MM.1S (cell line): ENCODE results near the gene PLA2R1.
"Not testable (repeated sequence)": the region's sequence is repeated elsewhere in the genome, so short reads cannot be mapped to it uniquely, and the experiment has no call there.

Experiments
- DNase-seq: peaks from one replicate; pipeline ENCODE4 v3.0.0-alpha.2; 2015
- H2AFZ ChIP-seq: fragments of 300-600 bp; sonication (generic); 2 replicates; pipeline ENCODE4 v1.6.0; 2016; ENCODE audit warnings: antibody characterized with exemption, low read length
- H3F3A ChIP-seq: fragments of 300-600 bp; sonication (generic); 2 replicates; pipeline ENCODE4 v1.6.1; 2016; ENCODE audit warnings: mild to moderate bottlenecking, antibody characterized with exemption, low read length, moderate library complexity, mixed read lengths; ENCODE audit not compliant: insufficient read depth
- H3K27ac ChIP-seq: fragments of 300-600 bp; sonication (generic); 2 replicates; pipeline ENCODE4 v1.5.1; 2016; ENCODE audit warnings: mild to moderate bottlenecking, low read length
- H3K27me3 ChIP-seq: fragments of 300-600 bp; sonication (generic); replicated peaks from 2 replicates; pipeline ENCODE4 v1.6.0; 2016; ENCODE audit warnings: low read length; ENCODE audit not compliant: insufficient read depth
- H3K36me3 ChIP-seq: fragments of 300-600 bp; sonication (generic); replicated peaks from 2 replicates; pipeline ENCODE4 v1.6.1; 2016; ENCODE audit warnings: mild to moderate bottlenecking, low read length, mixed read lengths; ENCODE audit not compliant: insufficient read depth
- H3K4me1 ChIP-seq: fragments of 300-600 bp; sonication (generic); 2 replicates; pipeline ENCODE4 v1.6.1; 2016; ENCODE audit warnings: low read length, mixed read lengths
- H3K4me2 ChIP-seq: fragments of 300-600 bp; sonication (generic); 2 replicates; pipeline ENCODE4 v1.6.0; 2016; ENCODE audit warnings: low read depth, low read length
- H3K4me3 ChIP-seq: fragments of 300-600 bp; sonication (generic); 2 replicates; pipeline ENCODE4 v1.5.1; 2016; ENCODE audit warnings: low read length, mixed read lengths
- H3K79me2 ChIP-seq: fragments of 300-600 bp; sonication (generic); 2 replicates; pipeline ENCODE4 v1.6.1; 2016; ENCODE audit warnings: mixed run types, low read length, mixed read lengths
- H3K9ac ChIP-seq: fragments of 300-600 bp; sonication (generic); 2 replicates; pipeline ENCODE4 v1.6.1; 2016; ENCODE audit warnings: low read length, mixed read lengths
- H3K9me2 ChIP-seq: fragments of 300-600 bp; sonication (generic); replicated peaks from 2 replicates; pipeline ENCODE4 v1.6.1; 2016; ENCODE audit warnings: mild to moderate bottlenecking, low read length, mixed read lengths; ENCODE audit not compliant: insufficient read depth
- H3K9me3 ChIP-seq: fragments of 300-600 bp; sonication (generic); replicated peaks from 2 replicates; pipeline ENCODE4 v1.6.1; 2016; ENCODE audit warnings: mild to moderate bottlenecking, low read length, mixed read lengths; ENCODE audit not compliant: insufficient read depth
- H4K20me1 ChIP-seq: fragments of 300-600 bp; sonication (generic); 2 replicates; pipeline ENCODE4 v1.6.1; 2016; ENCODE audit warnings: mild to moderate bottlenecking, low read length, moderate library complexity, mixed read lengths; ENCODE audit not compliant: insufficient read depth
- CTCF ChIP-seq: fragments of 300-600 bp; sonication (generic); IDR thresholded peaks from 2 replicates; pipeline ENCODE4 v1.5.1; 2016; ENCODE audit warnings: antibody characterized with exemption, low read length, mixed read lengths
- EZH2 ChIP-seq: fragments of 300-600 bp; sonication (generic); optimal IDR thresholded peaks from 2 replicates; pipeline ENCODE3; 2017; ENCODE audit warnings: low read depth, mild to moderate bottlenecking, antibody characterized with exemption, low read length, mixed read lengths
- EZH2phosphoT487 ChIP-seq: fragments of 300-600 bp; sonication (generic); IDR thresholded peaks from 2 replicates; pipeline ENCODE4 v1.6.1; 2018; ENCODE audit warnings: antibody characterized with exemption, low read length

PLA2R1 gene

GRCh38 chr2:159971365-159972152 is 90.9 kb downstream of the PLA2R1 start:
- Histone ChIP-seq H4K20me1 (no peaks in the 10 kb centered on the region), H3K9me2 (no peaks in the 10 kb centered on the region), H3K36me3 (no peaks in the 10 kb centered on the region), H3K4me1 (no peaks in the 10 kb centered on the region), H3F3A (no peaks in the 10 kb centered on the region), H3K27me3 (no peaks in the 10 kb centered on the region), H3K9ac (no peak overlapping the region), H3K4me2 (no peak overlapping the region), H2AFZ (no peak overlapping the region), H3K4me3 (no peak overlapping the region), H3K9me3 (no peaks in the 10 kb centered on the region), H3K79me2 (no peaks in the 10 kb centered on the region), H3K27ac (no peak overlapping the region)
- TF ChIP-seq EZH2 (no peak), CTCF (no peak), EZH2phosphoT487 (no peak)
- no peak for DNase-seq

GRCh38 chr2:159970548-159970947 is 91.9 kb downstream of the PLA2R1 start:
- not testable (repeated sequence) for DNase-seq, H3K4me1 ChIP-seq, H3K36me3 ChIP-seq, H4K20me1 ChIP-seq, H3K9ac ChIP-seq, H3K9me2 ChIP-seq, H3K4me2 ChIP-seq, H3F3A ChIP-seq, H3K9me3 ChIP-seq, H3K27ac ChIP-seq, H3K4me3 ChIP-seq, H3K79me2 ChIP-seq, H2AFZ ChIP-seq, H3K27me3 ChIP-seq

GRCh38 chr2:159968279-159968900 is 94.0 kb downstream of the PLA2R1 start:
- Histone ChIP-seq H3K9ac (no peak overlapping the region), H3K79me2 (no peaks in the 10 kb centered on the region), H3K36me3 (no peaks in the 10 kb centered on the region), H4K20me1 (no peaks in the 10 kb centered on the region), H3K4me2 (no peak overlapping the region), H3F3A (no peaks in the 10 kb centered on the region), H3K9me3 (no peaks in the 10 kb centered on the region), H3K27ac (no peak overlapping the region), H2AFZ (no peak overlapping the region; the same call in 1 of the 2 replicates), H3K4me1 (no peaks in the 10 kb centered on the region), H3K27me3 (no peaks in the 10 kb centered on the region), H3K4me3 (no peak overlapping the region), H3K9me2 (no peaks in the 10 kb centered on the region)
- no peak for TF ChIP-seq EZH2phosphoT487
- TF ChIP-seq EZH2: no peak
- peak; percentile 55 for TF ChIP-seq CTCF
- peak; percentile 32 for DNase-seq

GRCh38 chr2:159963700-159964099 is 98.7 kb downstream of the PLA2R1 start:
- H3K4me3 ChIP-seq: no peak overlapping the region
- no peaks in the 10 kb centered on the region for H3K9me2 ChIP-seq
- H3K79me2 ChIP-seq: no peaks in the 10 kb centered on the region
- no peak overlapping the region for H3K4me2 ChIP-seq
- no peaks in the 10 kb centered on the region for H3K27me3 ChIP-seq
- no peak overlapping the region for H3K27ac ChIP-seq
- H4K20me1 ChIP-seq: no peaks in the 10 kb centered on the region
- TF ChIP-seq CTCF (no peak), EZH2 (no peak), EZH2phosphoT487 (no peak)
- H3K9ac ChIP-seq: no peak overlapping the region
- no peaks in the 10 kb centered on the region for H3K36me3 ChIP-seq
- no peaks in the 10 kb centered on the region for H3K9me3 ChIP-seq
- no peak overlapping the region for H2AFZ ChIP-seq
- H3F3A ChIP-seq: no peaks in the 10 kb centered on the region
- peaks cover 13% of the 10 kb centered on the region; the same call in 1 of the 2 replicates for H3K4me1 ChIP-seq
- no peak for DNase-seq

GRCh38 chr2:159962513-159962912 is 99.9 kb downstream of the PLA2R1 start:
- H4K20me1 ChIP-seq, H3K27ac ChIP-seq, H3F3A ChIP-seq, DNase-seq, H3K36me3 ChIP-seq, H3K9me2 ChIP-seq, H3K27me3 ChIP-seq, H3K9ac ChIP-seq, H3K4me3 ChIP-seq, H3K9me3 ChIP-seq, H3K79me2 ChIP-seq, H3K4me2 ChIP-seq, H2AFZ ChIP-seq: not testable (repeated sequence)
- peaks cover 13% of the 10 kb centered on the region; the same call in 1 of the 2 replicates for H3K4me1 ChIP-seq
